ENCODE results near the gene BANF1.

Gene BANF1

DNA sequence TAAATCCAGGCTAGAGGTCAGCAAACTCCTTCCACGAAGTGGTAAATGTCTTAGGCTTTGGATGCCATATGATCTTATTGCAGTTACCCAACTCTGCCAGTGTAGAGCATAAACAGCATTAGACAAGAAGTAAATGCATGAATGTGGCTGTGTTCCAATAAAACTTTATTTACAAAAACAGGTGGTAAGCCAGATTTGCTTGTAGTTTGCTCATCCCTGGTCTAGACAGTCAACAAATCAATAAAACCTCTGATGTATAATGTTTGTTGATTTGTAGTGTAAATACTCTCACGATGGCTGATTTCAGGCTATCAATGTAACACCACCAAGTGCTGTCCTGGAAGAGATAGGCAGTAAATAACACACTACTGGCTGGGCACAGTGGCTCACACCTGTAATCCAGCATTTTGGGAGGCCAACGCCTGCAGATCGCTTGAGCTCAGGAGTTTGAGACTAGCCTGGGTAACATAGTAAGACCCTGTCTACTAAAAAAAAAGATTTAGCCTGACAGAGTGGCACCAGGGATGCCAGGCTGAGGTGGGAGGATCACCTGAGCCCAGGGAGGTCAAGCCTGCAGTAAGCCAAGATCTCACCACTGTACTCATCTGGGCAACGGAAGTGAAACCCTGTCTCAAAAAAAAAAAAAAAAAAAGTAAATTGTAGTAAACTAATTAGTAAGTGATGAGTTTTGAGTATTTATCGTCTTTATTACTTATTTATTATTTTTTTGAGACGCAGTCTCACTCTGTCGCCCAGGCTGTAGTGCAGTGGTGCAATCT is 30.8 kb downstream of the BANF1 start:
- in situ Hi-C loops (cut with MboI; ENCODE audit: low pct_unique_long_range_greater_than_20kb, low sequenced_read_pairs, unreplicated experiment) = no loop called here
- TF ChIP-seq, protein P1, sequence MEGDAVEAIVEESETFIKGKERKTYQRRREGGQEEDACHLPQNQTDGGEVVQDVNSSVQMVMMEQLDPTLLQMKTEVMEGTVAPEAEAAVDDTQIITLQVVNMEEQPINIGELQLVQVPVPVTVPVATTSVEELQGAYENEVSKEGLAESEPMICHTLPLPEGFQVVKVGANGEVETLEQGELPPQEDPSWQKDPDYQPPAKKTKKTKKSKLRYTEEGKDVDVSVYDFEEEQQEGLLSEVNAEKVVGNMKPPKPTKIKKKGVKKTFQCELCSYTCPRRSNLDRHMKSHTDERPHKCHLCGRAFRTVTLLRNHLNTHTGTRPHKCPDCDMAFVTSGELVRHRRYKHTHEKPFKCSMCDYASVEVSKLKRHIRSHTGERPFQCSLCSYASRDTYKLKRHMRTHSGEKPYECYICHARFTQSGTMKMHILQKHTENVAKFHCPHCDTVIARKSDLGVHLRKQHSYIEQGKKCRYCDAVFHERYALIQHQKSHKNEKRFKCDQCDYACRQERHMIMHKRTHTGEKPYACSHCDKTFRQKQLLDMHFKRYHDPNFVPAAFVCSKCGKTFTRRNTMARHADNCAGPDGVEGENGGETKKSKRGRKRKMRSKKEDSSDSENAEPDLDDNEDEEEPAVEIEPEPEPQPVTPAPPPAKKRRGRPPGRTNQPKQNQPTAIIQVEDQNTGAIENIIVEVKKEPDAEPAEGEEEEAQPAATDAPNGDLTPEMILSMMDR (IDR thresholded peaks at IDR 0.05; ENCODE audit: extremely low read depth, insufficient read depth, missing control alignments) = no peak
- DNase-seq (ENCODE audit: low spot score) = no peak

DNA sequence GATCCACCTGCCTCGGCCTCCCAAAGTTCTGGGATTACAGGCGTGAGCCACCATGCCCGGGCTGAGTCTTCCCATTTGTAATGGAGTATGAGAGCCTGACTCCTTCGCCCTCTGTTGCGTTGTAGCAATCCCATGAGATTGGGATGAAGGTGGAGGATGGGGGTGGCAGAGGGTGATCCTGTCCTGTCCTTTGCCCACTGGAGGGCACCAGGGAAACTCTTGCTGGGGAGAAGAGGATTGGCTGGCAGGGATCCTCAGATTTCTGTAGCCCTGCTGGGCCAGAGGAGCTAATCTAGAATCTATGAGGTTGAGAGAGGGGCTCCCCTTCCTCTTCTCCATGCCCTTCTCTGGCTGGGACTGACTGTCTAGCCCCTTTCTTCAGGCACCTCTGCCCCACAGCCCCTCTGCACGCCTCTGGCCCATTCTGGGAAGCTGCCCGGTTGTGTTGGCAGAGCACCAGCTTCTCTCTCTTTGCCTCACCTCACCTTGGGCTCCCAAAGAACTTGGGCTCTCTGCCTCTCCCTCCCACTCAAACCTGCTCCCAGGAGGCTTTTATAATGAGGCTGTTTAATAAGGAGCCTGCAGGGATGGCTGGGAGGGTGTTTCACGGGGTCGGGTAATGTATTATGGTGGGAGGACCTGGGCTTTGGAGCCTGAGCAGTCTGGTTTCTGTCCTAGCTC is 33.5 kb downstream of the BANF1 start:
- no peak for DNase-seq (ENCODE audit: low spot score)
- in situ Hi-C loops (cut with MboI; ENCODE audit: low pct_unique_long_range_greater_than_20kb, low sequenced_read_pairs, unreplicated experiment) = no loop called here
- TF ChIP-seq, protein P1 (IDR thresholded peaks at IDR 0.05; ENCODE audit: extremely low read depth, insufficient read depth, missing control alignments) = no peak

DNA sequence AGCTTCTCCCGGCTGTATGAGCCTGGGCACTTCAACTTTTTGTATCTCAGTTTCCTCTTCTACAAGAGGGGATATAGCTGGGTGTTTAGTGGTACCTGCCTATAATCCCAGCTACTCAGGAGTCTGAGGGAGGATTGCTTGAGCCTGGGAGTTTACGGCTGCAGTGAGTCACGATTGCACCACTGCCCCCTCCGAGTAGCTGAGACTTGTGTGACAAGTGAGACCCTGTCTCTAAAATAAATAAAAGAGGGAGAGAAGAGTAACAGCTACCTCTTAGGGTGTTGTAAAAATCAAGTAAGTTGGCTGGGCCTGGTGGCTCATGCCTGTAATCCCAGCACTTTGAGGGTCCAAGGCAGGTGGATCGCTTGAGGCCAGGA is 34.0 kb downstream of the BANF1 start:
- DNase-seq (ENCODE audit: low spot score) = no peak
- in situ Hi-C loops (cut with MboI; ENCODE audit: low pct_unique_long_range_greater_than_20kb, low sequenced_read_pairs, unreplicated experiment) = no loop called here
- TF ChIP-seq, protein P1 (IDR thresholded peaks at IDR 0.05; ENCODE audit: extremely low read depth, insufficient read depth, missing control alignments) = no peak

DNA sequence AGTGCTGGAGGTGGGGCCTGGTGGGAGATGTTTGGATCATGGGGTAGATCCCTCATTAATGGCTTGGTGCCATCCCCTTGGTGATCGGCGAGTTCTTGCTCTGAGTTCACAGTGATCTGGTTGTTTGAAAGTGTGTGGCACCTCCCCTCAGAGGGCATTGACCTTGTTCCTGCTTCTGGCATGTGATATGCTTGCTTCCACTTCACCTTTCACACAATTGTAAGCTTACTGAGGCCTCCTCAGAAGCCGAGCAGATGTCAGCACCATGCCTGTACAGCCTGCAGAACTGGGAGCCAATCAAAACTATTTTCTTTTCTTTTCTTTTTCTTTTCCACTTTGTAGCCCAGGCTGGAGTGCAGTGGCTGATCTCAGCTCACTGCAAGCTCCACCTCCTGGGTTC is 35.0 kb downstream of the BANF1 start:
- TF ChIP-seq, protein P1 (IDR thresholded peaks at IDR 0.05; ENCODE audit: extremely low read depth, insufficient read depth, missing control alignments) = no peak
- DNase-seq (ENCODE audit: low spot score) = no peak
- in situ Hi-C loops (cut with MboI; ENCODE audit: low pct_unique_long_range_greater_than_20kb, low sequenced_read_pairs, unreplicated experiment) = no loop called here

DNA sequence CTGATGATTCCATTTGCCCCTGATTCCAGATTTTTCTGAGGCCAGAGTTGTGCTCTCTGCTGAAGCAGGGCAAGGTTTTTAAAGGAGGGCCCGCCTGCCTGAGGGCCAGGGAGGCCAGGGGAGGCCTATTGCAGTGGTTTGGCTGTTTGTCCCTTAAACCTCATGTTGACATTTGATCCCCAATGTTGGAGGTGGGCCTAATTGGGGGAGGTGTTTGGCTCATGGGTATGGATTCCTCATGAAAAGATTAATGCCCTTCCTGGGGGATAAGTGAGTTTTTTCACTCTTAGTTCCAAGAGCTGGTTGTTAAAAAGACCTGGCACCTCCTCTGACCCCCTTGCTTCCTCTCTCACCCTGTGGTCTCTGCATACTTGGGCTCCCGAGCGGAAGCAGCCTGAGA is 37.5 kb downstream of the BANF1 start:
- no peak for DNase-seq (ENCODE audit: low spot score)
- in situ Hi-C loops (cut with MboI; ENCODE audit: low pct_unique_long_range_greater_than_20kb, low sequenced_read_pairs, unreplicated experiment) = no loop called here
- TF ChIP-seq, protein P1 (IDR thresholded peaks at IDR 0.05; ENCODE audit: extremely low read depth, insufficient read depth, missing control alignments) = no peak

DNA sequence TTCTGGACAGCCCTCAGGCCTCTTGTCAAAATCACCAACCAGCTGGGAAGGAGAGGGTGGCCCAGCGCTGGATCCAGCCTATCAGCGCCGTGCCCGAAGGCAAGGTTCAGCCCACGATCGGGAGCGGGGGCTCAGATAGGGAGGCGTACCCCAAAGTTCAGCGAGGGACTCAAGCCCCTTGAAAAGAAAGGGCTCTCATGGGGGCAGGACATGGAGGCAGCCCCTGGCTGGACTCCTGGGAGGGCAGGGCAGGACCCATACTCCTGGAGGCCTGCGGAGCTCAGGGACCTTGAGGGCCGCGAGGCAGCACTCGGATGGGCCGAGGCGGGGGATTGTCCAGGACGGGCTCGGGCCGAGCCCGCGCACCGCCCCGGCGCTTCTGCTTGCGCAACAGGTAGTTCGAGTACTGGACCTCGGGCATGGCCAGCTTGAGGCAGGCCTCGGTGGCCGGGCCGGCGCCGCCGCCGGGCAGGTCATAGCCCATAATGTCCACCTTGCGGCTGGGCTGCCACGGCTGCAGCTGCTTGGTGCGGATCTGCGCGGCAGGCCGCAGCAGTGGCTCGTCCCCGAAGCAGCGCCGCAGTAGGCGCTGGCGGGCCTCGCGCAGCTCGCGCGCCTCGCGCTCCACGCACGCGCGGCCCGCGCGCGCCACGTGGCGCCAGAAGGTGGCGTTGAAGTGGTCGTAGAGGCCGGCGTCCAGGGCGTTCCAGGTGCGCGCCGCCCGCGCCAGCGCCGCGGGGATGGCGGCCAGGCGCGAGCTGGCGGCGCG is 40.1 kb downstream of the BANF1 start:
- in situ Hi-C loops (cut with MboI; ENCODE audit: low pct_unique_long_range_greater_than_20kb, low sequenced_read_pairs, unreplicated experiment) = no loop called here
- DNase-seq (ENCODE audit: low spot score) = peak; percentile 4
- TF ChIP-seq, protein P1 (IDR thresholded peaks at IDR 0.05; ENCODE audit: extremely low read depth, insufficient read depth, missing control alignments) = no peak

All from GM13977 (cell line).